Vagina (tissue), 2 donors: ENCODE results near the gene FAM174A.

ENCODE experiments used
- POLR2A ChIP-seq, 2 donors: fragments of 450-650 bp; IDR thresholded peaks; one replicate each; pipeline ENCODE4 v1.6.1; 2017; ENCODE audit warnings: antibody characterized with exemption in 2 of 2, mild to moderate bottlenecking in 2 of 2, moderate library complexity in 2 of 2
- POLR2AphosphoS5 ChIP-seq, 2 donors: sonication (generic); formaldehyde crosslinking; IDR thresholded peaks; one replicate each; pipeline ENCODE4 v1.9.0; 2017; ENCODE audit warnings: antibody characterized with exemption in 2 of 2, mild to moderate bottlenecking in 2 of 2, low read depth in 1 of 2; ENCODE audit not compliant: insufficient read depth in 1 of 2
- TF ChIP-seq, protein P1 (sequence below), 3 experiments: fragments of 450-650 bp in 2 of 3; fragments of 200-600 bp in 1 of 3; sonication (generic) in 1 of 3; IDR thresholded peaks; one replicate each; pipeline ENCODE4 v1.5.1; 2017 to 2019; ENCODE audit warnings: antibody characterized with exemption in 3 of 3, mild to moderate bottlenecking in 2 of 3, moderate library complexity in 2 of 3

DNA sequence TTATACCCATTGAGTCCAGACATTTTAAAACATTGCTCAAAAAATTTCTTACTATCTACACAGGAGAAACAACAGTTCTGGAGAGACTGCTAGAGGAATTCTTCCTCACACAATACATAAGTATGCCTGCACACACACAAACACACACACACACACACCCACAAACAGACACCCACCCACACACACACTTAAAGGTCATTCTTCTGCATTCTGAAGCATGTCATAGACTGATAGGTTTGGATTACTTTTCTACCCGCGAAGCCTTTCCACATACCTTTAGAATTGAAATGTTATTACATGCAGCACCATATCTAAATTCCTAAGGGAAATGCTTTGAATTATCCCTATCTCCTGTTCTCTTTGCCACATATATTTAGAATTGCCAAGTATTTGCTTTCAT, 80.2 kb downstream of the FAM174A start:
- TF ChIP-seq, protein P1, sequence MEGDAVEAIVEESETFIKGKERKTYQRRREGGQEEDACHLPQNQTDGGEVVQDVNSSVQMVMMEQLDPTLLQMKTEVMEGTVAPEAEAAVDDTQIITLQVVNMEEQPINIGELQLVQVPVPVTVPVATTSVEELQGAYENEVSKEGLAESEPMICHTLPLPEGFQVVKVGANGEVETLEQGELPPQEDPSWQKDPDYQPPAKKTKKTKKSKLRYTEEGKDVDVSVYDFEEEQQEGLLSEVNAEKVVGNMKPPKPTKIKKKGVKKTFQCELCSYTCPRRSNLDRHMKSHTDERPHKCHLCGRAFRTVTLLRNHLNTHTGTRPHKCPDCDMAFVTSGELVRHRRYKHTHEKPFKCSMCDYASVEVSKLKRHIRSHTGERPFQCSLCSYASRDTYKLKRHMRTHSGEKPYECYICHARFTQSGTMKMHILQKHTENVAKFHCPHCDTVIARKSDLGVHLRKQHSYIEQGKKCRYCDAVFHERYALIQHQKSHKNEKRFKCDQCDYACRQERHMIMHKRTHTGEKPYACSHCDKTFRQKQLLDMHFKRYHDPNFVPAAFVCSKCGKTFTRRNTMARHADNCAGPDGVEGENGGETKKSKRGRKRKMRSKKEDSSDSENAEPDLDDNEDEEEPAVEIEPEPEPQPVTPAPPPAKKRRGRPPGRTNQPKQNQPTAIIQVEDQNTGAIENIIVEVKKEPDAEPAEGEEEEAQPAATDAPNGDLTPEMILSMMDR (IDR thresholded peaks at IDR 0.05): no peak
- TF ChIP-seq POLR2A (IDR thresholded peaks at IDR 0.05): no peak
- TF ChIP-seq POLR2AphosphoS5 (IDR thresholded peaks at IDR 0.05; ENCODE audit: insufficient read depth in 1 of 2, low read depth in 1 of 2): no peak
